Measurements from ENCODE around the gene PANK3.

Gene PANK3

GRCh38 chr5:168570490-168571328, 8.5 kb downstream of the PANK3 start:
- no peak for DNase-seq (ENCODE audit: low spot score)
- H3K27ac ChIP-seq, result no peak overlapping the region
- no peak overlapping the region for H3K4me3 ChIP-seq
- TF ChIP-seq CTCF (IDR thresholded peaks at IDR 0.05), result no peak

GRCh38 chr5:168568738-168569137, 10.4 kb downstream of the PANK3 start:
- Histone ChIP-seq H3K4me3 (no peak overlapping the region), H3K27ac (no peak overlapping the region)
- no peak for DNase-seq (ENCODE audit: low spot score)
- no peak for TF ChIP-seq CTCF (IDR thresholded peaks at IDR 0.05)

GRCh38 chr5:168563959-168564358, 15.2 kb downstream of the PANK3 start:
- Histone ChIP-seq H3K4me3 (no peak overlapping the region), H3K27ac (no peak overlapping the region)
- DNase-seq (ENCODE audit: low spot score), result no peak
- no peak for TF ChIP-seq CTCF (IDR thresholded peaks at IDR 0.05)

- no peak for DNase-seq (ENCODE audit: low spot score)
- TF ChIP-seq CTCF (IDR thresholded peaks at IDR 0.05), result no peak
- no peak overlapping the region for H3K4me3 ChIP-seq
- H3K27ac ChIP-seq, result no peak overlapping the region
Measured at GRCh38 chr5:168562279-168562678, 16.9 kb downstream of the PANK3 start.

GRCh38 chr5:168557389-168557788, 21.8 kb downstream of the PANK3 start:
- DNase-seq (ENCODE audit: low spot score), result no peak
- no peak overlapping the region for H3K4me3 ChIP-seq
- H3K27ac ChIP-seq, result no peak overlapping the region
- TF ChIP-seq CTCF (IDR thresholded peaks at IDR 0.05), result no peak

- H3K4me3 ChIP-seq, result no peak overlapping the region
- no peak for TF ChIP-seq CTCF (IDR thresholded peaks at IDR 0.05)
Measured at GRCh38 chr5:168553377-168554130, 25.6 kb downstream of the PANK3 start.

More at GRCh38 chr5:168553377-168554130, 25.6 kb downstream of the PANK3 start:
- DNase-seq (ENCODE audit: low spot score), result no peak
- H3K27ac ChIP-seq, result no peak overlapping the region

Data from coronary artery (tissue), 2 donors.